ENCODE data around the gene C19orf38.
A peak's percentile ranks its signal among the peaks of the same experiment; 100 is the strongest.

Gene C19orf38

DNA sequence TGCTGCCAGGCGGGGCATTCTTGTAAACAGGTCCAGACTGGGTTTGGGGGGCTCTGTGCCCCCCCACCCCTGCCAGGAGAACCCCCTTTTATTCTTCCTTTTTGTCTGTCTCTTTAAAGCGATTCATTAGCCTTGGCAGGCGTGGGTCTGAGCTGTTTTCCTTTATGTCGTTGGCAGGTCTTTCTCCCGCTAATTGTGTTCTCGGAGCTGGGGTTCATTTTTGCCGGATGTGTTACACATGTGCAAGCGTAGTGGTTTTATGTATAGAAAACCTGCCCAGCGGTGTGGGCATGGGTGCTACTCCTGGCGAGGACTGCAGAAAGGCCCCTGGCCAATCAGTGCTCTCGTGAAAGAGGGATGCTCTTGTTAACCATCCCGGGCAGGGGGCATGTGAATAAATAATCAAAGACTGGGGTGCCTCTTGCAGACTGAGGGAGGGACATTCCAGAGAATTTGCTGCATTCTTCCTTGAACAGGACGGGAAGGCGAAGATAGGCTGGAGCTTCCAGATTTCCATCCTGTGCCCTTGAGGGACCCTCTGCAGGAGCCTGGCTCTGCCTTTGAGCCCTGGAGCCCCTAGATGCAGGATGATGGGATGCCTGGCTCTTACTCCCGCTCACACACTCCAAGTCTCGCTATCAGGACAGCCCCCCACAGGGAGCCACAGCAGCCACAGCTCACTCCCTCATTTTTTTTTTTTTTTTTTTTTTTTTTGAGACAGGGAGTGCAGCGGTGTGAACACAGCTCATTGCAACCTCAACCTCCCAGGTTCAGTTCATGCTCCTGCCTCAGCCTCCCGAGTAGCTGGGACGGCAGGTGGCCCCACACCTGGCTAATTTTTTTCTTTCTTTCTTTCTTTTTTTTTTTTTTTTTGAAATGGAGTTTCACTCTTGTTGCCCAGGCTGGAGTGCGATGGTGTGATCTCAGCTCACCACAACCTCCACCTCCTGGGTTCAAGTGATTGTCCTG is 37.3 kb downstream of the C19orf38 start:
- DNase-seq (ENCODE audit: low spot score): no peak
- TF ChIP-seq, protein P1, sequence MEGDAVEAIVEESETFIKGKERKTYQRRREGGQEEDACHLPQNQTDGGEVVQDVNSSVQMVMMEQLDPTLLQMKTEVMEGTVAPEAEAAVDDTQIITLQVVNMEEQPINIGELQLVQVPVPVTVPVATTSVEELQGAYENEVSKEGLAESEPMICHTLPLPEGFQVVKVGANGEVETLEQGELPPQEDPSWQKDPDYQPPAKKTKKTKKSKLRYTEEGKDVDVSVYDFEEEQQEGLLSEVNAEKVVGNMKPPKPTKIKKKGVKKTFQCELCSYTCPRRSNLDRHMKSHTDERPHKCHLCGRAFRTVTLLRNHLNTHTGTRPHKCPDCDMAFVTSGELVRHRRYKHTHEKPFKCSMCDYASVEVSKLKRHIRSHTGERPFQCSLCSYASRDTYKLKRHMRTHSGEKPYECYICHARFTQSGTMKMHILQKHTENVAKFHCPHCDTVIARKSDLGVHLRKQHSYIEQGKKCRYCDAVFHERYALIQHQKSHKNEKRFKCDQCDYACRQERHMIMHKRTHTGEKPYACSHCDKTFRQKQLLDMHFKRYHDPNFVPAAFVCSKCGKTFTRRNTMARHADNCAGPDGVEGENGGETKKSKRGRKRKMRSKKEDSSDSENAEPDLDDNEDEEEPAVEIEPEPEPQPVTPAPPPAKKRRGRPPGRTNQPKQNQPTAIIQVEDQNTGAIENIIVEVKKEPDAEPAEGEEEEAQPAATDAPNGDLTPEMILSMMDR (IDR thresholded peaks at IDR 0.05; ENCODE audit: extremely low read depth, missing control alignments): no peak

DNA sequence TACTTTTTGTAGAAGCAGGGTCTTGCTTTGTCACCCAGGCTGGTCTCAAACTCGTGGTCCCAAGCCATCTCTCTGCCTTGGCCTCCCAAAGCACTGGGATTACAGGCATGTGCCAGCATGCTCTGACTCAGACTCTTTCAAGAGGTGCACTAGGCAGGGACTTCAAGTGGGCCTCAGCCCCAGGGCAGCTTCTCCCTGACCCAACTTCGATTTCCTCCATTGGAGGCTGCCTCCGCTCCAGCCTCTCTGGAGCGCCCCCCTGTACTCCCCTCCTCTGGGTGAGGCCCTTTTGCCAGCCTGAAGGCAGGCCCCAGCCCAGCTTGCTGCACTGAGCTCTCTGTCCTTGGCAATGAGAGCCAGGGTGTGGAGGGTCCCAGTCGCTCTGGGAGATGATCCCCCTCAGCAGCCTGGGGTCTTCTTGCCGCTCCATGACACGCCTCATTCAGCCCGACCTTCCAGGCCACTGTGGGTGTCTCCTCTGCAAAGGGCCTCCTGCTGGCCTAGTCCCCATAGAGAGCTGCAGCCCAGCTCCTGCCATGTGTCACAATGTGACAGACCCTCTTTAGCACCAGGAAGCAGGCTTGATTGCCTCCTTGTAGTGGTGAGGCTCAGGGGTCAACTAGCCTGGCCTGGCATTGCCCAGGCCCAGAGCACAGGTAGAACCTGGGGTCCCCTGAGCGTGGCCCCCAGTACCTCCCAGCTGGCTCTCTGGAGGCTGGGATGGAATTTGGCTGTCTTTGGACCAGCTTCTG is 39.6 kb downstream of the C19orf38 start:
- TF ChIP-seq, protein P1 (IDR thresholded peaks at IDR 0.05; ENCODE audit: extremely low read depth, missing control alignments): no peak
- no peak for DNase-seq (ENCODE audit: low spot score)

DNA sequence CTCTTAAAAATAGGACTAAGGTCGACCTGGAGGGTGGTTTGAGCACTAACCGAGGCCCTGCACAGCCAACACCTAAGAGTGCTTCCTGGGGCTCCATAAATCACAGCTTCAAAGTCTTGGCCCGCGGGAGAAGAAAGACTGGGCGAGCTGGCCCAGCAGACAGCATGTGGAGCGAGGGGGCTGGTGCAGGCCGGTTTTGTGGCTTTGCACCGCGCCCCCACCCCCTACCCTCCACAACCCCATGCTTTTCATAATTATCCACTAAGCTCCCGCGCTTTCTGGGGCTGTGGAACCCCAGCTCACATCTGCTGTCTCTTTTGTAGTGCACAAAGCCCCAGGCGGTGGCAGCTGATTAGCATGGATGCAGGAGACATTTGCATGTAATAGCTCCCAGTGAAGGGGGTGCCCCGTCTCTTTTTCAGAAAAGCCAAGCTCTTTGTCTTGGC is 40.2 kb downstream of the C19orf38 start:
- TF ChIP-seq, protein P1 (IDR thresholded peaks at IDR 0.05; ENCODE audit: extremely low read depth, missing control alignments): no peak
- peak; percentile 54 for DNase-seq (ENCODE audit: low spot score)

DNA sequence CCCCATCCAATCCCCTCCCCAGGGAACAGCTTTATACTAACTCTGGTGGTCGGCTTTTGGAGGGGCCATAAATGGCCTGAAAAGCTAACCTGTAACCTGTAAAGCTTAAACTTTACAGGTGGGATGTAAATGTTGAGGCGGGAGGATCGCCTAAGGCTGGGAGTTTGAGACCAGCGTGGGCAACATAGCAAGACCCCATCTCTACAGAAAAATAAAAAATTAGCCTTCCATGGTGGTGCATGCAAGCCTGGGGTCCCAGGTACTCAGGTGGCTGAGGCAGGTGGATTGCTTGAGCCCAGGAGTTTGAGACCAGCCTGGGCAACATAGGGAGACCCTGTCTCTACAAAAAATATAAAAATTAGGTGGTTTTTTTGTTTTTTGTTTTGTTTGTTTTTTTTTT is 41.7 kb downstream of the C19orf38 start:
- TF ChIP-seq, protein P1 (IDR thresholded peaks at IDR 0.05; ENCODE audit: extremely low read depth, missing control alignments): no peak
- no peak for DNase-seq (ENCODE audit: low spot score)

DNA sequence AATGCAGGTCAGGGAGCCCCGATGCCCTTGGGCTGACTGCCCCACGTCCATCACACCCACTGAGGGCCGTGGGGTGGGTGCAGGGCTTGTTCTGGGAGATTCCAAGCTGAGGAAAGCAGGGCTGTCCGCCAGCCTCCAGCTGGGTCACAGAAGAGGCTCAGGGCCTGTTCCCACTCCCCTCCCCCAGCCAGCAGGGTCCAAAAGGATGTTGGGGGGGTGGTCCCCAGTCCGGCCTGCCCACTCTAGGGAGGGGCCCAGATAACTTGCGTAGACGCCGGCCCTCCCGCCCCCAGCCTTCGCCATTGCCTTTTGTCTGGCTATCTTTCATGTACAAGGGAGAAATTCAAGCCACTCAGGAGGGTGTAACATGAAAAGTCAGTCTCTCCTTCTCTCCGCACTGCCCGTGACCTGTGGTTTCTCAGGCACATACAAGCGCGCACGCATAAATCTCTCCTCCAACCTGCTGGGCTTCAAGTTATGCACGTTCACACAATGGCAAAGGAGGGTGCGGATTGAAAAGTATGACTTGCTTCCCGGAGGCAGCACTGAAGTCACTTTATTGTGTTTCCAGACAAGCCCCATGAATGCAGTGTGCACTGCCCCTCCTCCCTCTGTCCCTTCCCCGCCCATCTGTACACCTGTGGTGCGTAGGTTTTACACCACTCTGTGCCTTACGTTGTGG is 43.3 kb downstream of the C19orf38 start:
- TF ChIP-seq, protein P1 (IDR thresholded peaks at IDR 0.05; ENCODE audit: extremely low read depth, missing control alignments): no peak
- no peak for DNase-seq (ENCODE audit: low spot score)

DNA sequence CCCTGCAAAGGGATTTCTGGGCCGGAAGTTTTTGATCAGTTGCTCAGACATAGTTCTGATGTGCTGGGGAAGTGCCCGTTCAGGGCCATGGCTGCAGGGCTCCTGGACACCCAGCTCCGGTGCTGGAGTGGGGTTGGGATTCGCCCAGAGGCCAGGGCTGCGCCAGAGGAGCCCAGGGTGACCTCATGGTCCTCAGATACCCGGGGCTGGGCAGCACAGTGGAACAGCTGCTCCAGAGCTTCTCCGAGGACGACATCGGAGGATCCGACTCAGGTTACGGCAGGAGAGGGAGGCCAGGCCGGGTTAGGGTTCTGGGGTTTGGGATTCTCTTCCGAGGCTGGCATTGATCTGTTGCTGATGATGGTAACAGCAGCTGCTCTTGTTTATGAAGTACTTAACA is 44.0 kb downstream of the C19orf38 start:
- DNase-seq (ENCODE audit: low spot score): no peak
- TF ChIP-seq, protein P1 (IDR thresholded peaks at IDR 0.05; ENCODE audit: extremely low read depth, missing control alignments): no peak

All from GM20000 (cell line).